H9 (cell line): ENCODE results near the gene ADAMTS16. TPM values are rescaled to one million over a fixed set of nuclear protein-coding genes. Genes with fewer than 3 reads are reported as not detected.

Source experiments
- DNase-seq: peaks from one replicate; pipeline ENCODE4 v3.0.0-alpha.2; 2017
- H2AFZ ChIP-seq: one replicate; pipeline ENCODE4 v1.6.1; 2013; ENCODE audit warnings: mild to moderate bottlenecking, low read length, control low read depth, moderate library complexity
- H2AK5ac ChIP-seq: 2 replicates; pipeline ENCODE4 v1.6.1; 2013; ENCODE audit warnings: low read length, control low read depth, mixed read lengths; ENCODE audit not compliant: insufficient read length
- H2BK120ac ChIP-seq: one replicate; pipeline ENCODE4 v1.6.1; 2013; ENCODE audit warnings: low read depth, mild to moderate bottlenecking, low read length, control low read depth, inconsistent platforms; ENCODE audit not compliant: poor library complexity, severe bottlenecking
- H2BK12ac ChIP-seq: 2 replicates; pipeline ENCODE4 v1.6.1; 2013; ENCODE audit warnings: low read length, control low read depth, mixed read lengths, low read depth; ENCODE audit not compliant: insufficient read length
- H2BK15ac ChIP-seq: 2 replicates; pipeline ENCODE4 v1.6.1; 2013; ENCODE audit warnings: low read depth, low read length, control low read depth
- H2BK20ac ChIP-seq: one replicate; pipeline ENCODE4 v1.6.1; 2013; ENCODE audit warnings: low read depth, mild to moderate bottlenecking, low read length, control low read depth, inconsistent platforms; ENCODE audit not compliant: poor library complexity, severe bottlenecking
- H2BK5ac ChIP-seq: 2 replicates; pipeline ENCODE4 v1.6.1; 2013; ENCODE audit warnings: low read length, control low read depth, mixed read lengths; ENCODE audit not compliant: insufficient read length
- H3K14ac ChIP-seq: 2 replicates; pipeline ENCODE4 v1.6.1; 2013; ENCODE audit warnings: low read length, control low read depth; ENCODE audit not compliant: insufficient read depth
- H3K18ac ChIP-seq: 2 replicates; pipeline ENCODE4 v1.6.1; 2013; ENCODE audit warnings: low read depth, mild to moderate bottlenecking, mixed read lengths, low read length, control low read depth; ENCODE audit not compliant: insufficient read length
- H3K23ac ChIP-seq: 2 replicates; pipeline ENCODE4 v1.6.1; 2013; ENCODE audit warnings: low read length, control low read depth, mixed read lengths, low read depth; ENCODE audit not compliant: insufficient read length
- H3K23me2 ChIP-seq: 2 replicates; pipeline ENCODE4 v1.6.1; 2013; ENCODE audit warnings: low read depth, mild to moderate bottlenecking, mixed read lengths, low read length, control low read depth; ENCODE audit not compliant: insufficient read length, poor library complexity, severe bottlenecking
- H3K27ac ChIP-seq: 2 replicates; pipeline ENCODE4 v1.5.1; 2013; ENCODE audit warnings: low read length, control low read depth, mixed read lengths, low read depth; ENCODE audit not compliant: insufficient read length
- H3K27me3 ChIP-seq: 2 replicates; pipeline ENCODE4 v1.6.1; 2013; ENCODE audit warnings: low read length, control low read depth, inconsistent platforms; ENCODE audit not compliant: insufficient read depth
- H3K4ac ChIP-seq: 2 replicates; pipeline ENCODE4 v1.6.1; 2013; ENCODE audit warnings: low read depth, mild to moderate bottlenecking, control low read depth, inconsistent platforms, low read length, moderate library complexity
- H3K4me1 ChIP-seq: 2 replicates; pipeline ENCODE4 v1.6.1; 2013; ENCODE audit warnings: low read length, control low read depth, inconsistent platforms; ENCODE audit not compliant: insufficient read depth
- H3K4me2 ChIP-seq: 2 replicates; pipeline ENCODE4 v1.6.1; 2013; ENCODE audit warnings: low read length, control low read depth, mixed read lengths; ENCODE audit not compliant: insufficient read length, insufficient read depth
- H3K56ac ChIP-seq: 2 replicates; pipeline ENCODE4 v1.6.1; 2013; ENCODE audit warnings: low read depth, mild to moderate bottlenecking, mixed read lengths, low read length, control low read depth; ENCODE audit not compliant: insufficient read length
- H3K79me1 ChIP-seq: 2 replicates; pipeline ENCODE4 v1.6.1; 2013; ENCODE audit warnings: low read depth, mild to moderate bottlenecking, moderate library complexity, low read length, control low read depth, inconsistent platforms; ENCODE audit not compliant: insufficient read depth, poor library complexity, severe bottlenecking
- H3K79me2 ChIP-seq: 2 replicates; pipeline ENCODE4 v1.6.1; 2013; ENCODE audit warnings: low read length, control low read depth, inconsistent platforms; ENCODE audit not compliant: insufficient read depth
- H3K9ac ChIP-seq: 2 replicates; pipeline ENCODE4 v1.6.1; 2013; ENCODE audit warnings: low read length, control low read depth, mixed read lengths; ENCODE audit not compliant: insufficient read length; ENCODE audit errors: extremely low read depth
- H3K9me3 ChIP-seq: one replicate; pipeline ENCODE4 v1.6.1; 2013; ENCODE audit warnings: low read depth, low read length, inconsistent platforms; ENCODE audit not compliant: control insufficient read depth
- H3T11ph ChIP-seq: one replicate; pipeline ENCODE4 v1.6.1; 2013; ENCODE audit warnings: mild to moderate bottlenecking, low read length, control low read depth, inconsistent platforms
- H4K20me1 ChIP-seq: one replicate; pipeline ENCODE4 v1.6.1; 2013; ENCODE audit not compliant: control insufficient read depth, insufficient read length, insufficient read depth
- H4K5ac ChIP-seq: 2 replicates; pipeline ENCODE4 v1.6.1; 2013; ENCODE audit warnings: low read depth, mild to moderate bottlenecking, mixed read lengths, low read length, control low read depth; ENCODE audit not compliant: insufficient read length
- H4K8ac ChIP-seq: replicated peaks from 2 replicates; pipeline ENCODE4 v1.6.1; 2013; ENCODE audit warnings: low read length, control low read depth, mixed read lengths, low read depth; ENCODE audit not compliant: insufficient read length
- H4K91ac ChIP-seq: 2 replicates; pipeline ENCODE4 v1.6.1; 2013; ENCODE audit warnings: low read depth, mild to moderate bottlenecking, moderate library complexity, mixed read lengths, low read length, control low read depth; ENCODE audit not compliant: insufficient read length
- H3K27ac Mint-ChIP-seq, 3 experiments: 2 replicates in 2 of 3; 3 replicates in 1 of 3; pipeline ENCODE4 v1.8.0; 2020 to 2021; ENCODE audit warnings: mixed read lengths in 3 of 3, mild to moderate bottlenecking in 1 of 3, moderate library complexity in 1 of 3
- H3K27me3 Mint-ChIP-seq: 2 replicates; pipeline ENCODE4 v1.8.0; 2021; ENCODE audit warnings: low read depth, mild to moderate bottlenecking, moderate library complexity, mixed read lengths
- H3K36me3 Mint-ChIP-seq, 3 experiments: 2 replicates in 2 of 3; 3 replicates in 1 of 3; pipeline ENCODE4 v1.8.0; 2020 to 2021; ENCODE audit warnings: low read depth in 3 of 3, mixed read lengths in 3 of 3; ENCODE audit not compliant: insufficient read depth in 1 of 3
- H3K4me1 Mint-ChIP-seq, 2 experiments: 2 replicates each; pipeline ENCODE4 v1.8.0; 2020; ENCODE audit warnings: mixed read lengths in 2 of 2
- H3K4me3 Mint-ChIP-seq, 2 experiments: 2 replicates in 1 of 2; 3 replicates in 1 of 2; pipeline ENCODE4 v1.8.0; 2020 to 2021; ENCODE audit warnings: mild to moderate bottlenecking in 2 of 2, mixed read lengths in 2 of 2, moderate library complexity in 1 of 2
- H3K9me3 Mint-ChIP-seq, 2 experiments: 2 replicates in 1 of 2; 3 replicates in 1 of 2; pipeline ENCODE4 v1.8.0; 2020; ENCODE audit warnings: mild to moderate bottlenecking in 2 of 2, mixed read lengths in 2 of 2, moderate library complexity in 1 of 2
- WGBS: extraction: QIAGEN DNeasy Blood & Tissue Kit; methylation state at CpG from one replicate; pipeline ENCODE4 v1.1.7; 2013; ENCODE audit warnings: missing lambda C conversion rate, low lambda C conversion rate, mixed read lengths; ENCODE audit not compliant: insufficient read length; ENCODE audit errors: extremely low coverage; 5-methylcytosine and 5-hydroxymethylcytosine counted together
- total RNA-seq: library from RNA; stranded (reverse); gene quantifications from 2 replicates; pipeline ENCODE4 v1.2.1, GENCODE V29; 2021
- TF ChIP-seq, protein P1 (sequence below): fragments of 200-600 bp; sonication (generic); conservative IDR thresholded peaks from 3 replicates; pipeline ENCODE4 v1.8.0; 2021; ENCODE audit warnings: antibody characterized with exemption, mild to moderate bottlenecking

Gene ADAMTS16
- total RNA-seq, 1 experiment from 2014 or later: 4.5 TPM

DNA sequence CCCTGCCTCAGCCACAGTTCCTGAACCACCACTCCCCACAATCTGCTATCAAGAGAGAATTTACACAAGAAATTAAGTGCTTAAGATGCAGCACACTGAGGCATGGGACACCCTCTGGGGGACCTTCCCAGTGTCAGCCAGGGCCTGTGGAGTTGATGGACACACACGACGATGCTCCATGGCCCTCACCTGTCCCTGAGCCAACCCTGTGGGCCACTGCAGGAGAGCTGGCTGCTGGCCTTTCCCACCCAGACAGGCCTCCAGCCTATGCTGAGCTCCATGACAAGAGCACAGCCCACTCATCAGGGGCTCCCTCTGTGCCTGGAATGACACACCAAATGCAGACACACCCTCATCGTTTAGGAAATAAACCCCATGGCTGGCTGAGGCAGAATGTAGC, 124.6 kb downstream of the ADAMTS16 start:
- TF ChIP-seq, protein P1, sequence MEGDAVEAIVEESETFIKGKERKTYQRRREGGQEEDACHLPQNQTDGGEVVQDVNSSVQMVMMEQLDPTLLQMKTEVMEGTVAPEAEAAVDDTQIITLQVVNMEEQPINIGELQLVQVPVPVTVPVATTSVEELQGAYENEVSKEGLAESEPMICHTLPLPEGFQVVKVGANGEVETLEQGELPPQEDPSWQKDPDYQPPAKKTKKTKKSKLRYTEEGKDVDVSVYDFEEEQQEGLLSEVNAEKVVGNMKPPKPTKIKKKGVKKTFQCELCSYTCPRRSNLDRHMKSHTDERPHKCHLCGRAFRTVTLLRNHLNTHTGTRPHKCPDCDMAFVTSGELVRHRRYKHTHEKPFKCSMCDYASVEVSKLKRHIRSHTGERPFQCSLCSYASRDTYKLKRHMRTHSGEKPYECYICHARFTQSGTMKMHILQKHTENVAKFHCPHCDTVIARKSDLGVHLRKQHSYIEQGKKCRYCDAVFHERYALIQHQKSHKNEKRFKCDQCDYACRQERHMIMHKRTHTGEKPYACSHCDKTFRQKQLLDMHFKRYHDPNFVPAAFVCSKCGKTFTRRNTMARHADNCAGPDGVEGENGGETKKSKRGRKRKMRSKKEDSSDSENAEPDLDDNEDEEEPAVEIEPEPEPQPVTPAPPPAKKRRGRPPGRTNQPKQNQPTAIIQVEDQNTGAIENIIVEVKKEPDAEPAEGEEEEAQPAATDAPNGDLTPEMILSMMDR: no peak
- Histone ChIP-seq H3K79me2 (no peaks in the 10 kb centered on the region), H3K23ac (no peak overlapping the region), H4K8ac (no peak overlapping the region), H3K9ac (no peak overlapping the region), H3K27ac (no peak overlapping the region), H3K4ac (no peak overlapping the region), H3K56ac (no peak overlapping the region), H2BK5ac (no peak overlapping the region), H2AK5ac (no peak overlapping the region), H3K14ac (no peak overlapping the region), H4K91ac (no peak overlapping the region), H2BK15ac (no peak overlapping the region), H2BK120ac (no peak overlapping the region), H3K18ac (no peak overlapping the region), H3K79me1 (no peaks in the 10 kb centered on the region), H2AFZ (no peak overlapping the region), H4K20me1 (no peaks in the 10 kb centered on the region), H2BK12ac (no peak overlapping the region), H4K5ac (no peak overlapping the region), H2BK20ac (no peak overlapping the region), H3K4me1 (peaks cover 5% of the 10 kb centered on the region; the same call in 1 of the 2 replicates), H3K9me3 (no peaks in the 10 kb centered on the region), H3T11ph (no peak overlapping the region), H3K23me2 (no peaks in the 10 kb centered on the region), H3K27me3 (no peaks in the 10 kb centered on the region), H3K4me2 (no peak overlapping the region)
- DNase-seq: no peak
- H3K9me3 Mint-ChIP-seq: no peaks in the 10 kb centered on the region
- WGBS: no CpG with 5 or more reads among the region's 3 CpGs
- H3K4me1 Mint-ChIP-seq: peaks cover 24 to 31% of the 10 kb centered on the region in 2 experiments
- H3K36me3 Mint-ChIP-seq: peaks cover 9 to 12% (median 10%) of the 10 kb centered on the region in 3 experiments
- H3K4me3 Mint-ChIP-seq: no peak overlapping the region
- H3K27ac Mint-ChIP-seq: no peak overlapping the region
- H3K27me3 Mint-ChIP-seq: peaks cover 14% of the 10 kb centered on the region
